ENCODE data around the gene NUP88.
"Not testable (repeated sequence)": the region's sequence is repeated elsewhere in the genome, so short reads cannot be mapped to it uniquely, and the experiment has no call there.

NUP88 gene

DNA sequence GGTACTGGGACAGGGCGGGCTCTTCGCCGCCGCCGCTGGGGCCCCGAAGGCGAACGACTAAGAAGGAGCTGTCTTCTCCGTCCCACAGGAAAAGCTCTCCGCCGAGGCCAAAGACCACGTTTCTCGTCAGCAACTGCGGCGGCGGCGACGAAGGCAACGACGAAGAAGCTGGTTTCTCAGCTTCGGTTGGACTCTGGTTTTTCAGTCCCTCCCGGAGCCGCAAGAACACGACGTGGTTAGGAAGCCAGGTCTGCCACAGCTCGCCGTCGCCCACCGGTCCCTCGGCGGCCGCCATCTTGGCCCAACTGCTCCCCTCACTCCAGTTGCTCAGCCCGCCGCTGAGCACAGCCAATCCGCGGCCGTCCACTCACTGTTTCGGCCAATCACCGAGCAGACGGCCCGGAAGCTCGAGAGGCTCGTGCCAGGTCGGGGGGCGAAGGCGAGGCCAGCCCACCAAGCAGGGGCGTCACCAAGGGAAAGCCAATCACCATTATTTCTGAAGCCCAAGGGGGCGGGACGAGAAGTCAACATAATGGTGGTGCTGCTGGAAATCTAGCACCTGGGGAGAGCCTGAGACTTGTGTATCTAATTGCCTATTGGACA is at the start of gene NUP88:
NUP88 (minus strand) TSS at position 307 of the 603 bp plus-strand sequence; CDS start at position 295, 12 bp downstream.
- FAIRE-seq, result peak; percentile 91

DNA sequence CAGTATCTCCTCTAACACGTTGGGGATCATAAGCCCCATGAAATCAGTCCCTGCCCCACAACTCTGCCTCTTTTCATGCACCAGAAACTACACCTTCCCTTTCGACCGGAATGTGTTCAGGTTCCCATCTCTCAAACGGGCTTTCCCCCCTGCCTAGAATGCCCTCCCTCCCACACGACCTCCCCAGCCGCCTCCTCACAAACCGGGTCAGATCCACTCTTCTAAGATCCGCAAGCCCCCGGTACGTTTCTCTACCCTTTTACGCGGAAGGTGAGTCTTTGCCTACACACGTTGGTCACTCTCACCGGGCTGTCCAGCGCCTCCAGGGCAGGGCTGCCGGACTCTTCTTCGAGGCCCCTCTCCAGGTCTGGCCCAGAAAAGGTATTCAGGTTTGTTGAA is 48.6 kb upstream of the NUP88 start:
- FAIRE-seq, result no peak

DNA sequence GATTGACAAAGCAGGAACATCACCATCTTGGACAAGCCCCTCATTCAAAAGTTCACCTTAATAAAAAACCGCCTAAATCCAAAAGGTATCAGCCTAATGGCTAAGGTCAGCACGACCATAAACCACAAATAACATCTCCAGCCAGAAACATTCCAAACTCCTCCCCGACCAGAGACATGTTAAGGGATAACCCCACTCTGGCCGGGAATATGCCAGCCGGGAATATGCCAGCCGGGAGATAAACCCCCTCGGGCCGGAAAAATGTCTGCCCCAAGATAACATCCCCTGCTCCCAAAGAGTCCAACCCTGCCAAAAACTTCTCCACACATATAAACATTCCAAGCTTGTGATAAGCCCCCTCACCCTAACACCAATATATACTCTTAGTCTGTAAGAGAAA is 48.0 kb upstream of the NUP88 start:
- FAIRE-seq, result no peak

DNA sequence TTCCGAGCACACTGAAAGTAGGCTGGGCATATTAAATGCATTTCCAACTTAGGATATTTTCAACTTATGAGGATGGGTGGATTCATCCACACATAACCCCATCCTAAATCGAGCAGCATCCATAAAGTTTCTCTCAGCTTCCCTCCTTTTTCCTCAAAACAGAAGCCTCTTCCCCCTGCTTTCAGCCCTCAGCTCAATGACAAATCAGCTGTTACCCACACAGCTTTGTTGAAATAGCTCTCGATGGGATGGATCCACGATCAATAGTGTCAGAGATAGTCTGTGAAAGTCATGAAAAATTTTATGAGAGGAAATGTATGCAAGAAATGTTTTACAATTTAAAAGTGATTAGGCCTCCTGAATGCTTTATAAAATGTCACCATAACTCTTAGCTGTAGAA is 46.8 kb upstream of the NUP88 start:
- FAIRE-seq, result no peak

DNA sequence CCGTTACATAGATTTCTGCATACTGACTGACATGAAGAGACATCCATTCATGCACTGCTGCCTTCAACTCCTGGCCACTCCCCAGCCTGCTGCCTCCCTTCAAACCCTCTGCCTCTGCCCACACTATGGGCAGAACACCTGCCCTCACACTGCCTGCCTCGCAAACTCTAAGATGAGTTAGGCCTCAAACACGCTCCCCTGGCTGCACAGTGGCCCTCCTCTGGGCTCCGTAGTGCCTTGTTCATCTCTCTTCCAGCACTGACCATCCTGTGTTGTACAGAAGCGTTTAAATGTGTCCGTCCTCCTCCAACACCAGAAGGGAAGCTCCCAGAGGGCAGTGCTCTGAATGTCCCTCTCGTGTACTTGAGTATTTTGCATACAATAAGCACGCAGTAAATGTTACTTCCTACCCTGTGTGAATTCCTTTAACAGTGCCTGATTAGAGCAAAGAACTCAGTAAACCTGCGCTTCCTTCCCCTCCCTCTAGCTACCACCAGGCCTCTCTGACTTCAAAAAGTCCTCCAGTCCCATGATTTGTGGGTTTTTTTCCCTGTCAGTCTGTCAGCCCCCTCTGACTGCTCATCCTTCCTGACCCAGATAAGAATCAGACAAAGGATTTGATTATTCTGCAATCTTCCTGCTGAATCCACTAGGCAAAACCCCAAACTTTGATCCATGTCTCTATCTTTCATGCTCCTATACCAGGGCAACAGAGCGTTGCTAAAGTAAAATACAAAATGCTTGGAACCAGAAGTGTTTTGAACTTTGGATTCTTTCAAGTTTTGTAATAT is 45.5 kb upstream of the NUP88 start:
- FAIRE-seq, result no peak

DNA sequence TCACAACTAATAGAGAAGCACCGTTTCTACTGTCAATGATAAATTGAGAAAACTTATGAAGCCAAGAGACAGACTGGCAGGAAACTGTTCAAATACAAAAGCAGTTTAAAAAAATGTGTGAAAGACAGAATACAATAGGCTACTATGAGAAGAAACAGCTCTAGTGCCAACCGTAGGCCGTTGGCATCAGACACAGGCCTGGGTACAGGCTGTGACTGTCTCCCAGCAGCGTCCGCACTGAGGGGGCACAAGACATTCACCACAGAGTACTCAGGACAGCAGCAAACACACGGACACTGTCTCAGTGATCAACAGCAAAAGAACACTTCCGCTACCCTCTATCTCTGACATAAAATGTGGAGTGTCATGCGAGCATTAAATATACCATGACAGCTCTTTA is 27.3 kb upstream of the NUP88 start:
- FAIRE-seq, result no peak

DNA sequence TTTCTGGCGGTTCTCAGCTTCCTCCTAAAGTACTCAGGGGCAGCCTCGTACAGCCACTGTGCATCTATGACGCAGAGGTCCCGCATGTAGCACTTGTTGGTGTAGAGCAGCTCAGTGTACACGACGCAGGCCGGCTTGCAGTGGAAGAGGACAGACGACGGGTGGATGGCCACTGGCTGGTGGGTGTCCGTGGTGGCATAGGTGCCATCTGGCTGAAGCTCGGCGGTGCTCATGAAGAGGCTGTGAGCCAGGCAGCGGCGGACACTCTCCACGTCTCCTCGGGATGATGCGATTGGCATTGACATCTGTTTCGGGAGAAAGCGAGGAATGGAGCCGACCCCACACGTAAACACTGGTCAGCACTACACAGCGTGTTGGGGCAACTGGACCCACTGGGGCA is 24.7 kb upstream of the NUP88 start:
- no peak for FAIRE-seq

DNA sequence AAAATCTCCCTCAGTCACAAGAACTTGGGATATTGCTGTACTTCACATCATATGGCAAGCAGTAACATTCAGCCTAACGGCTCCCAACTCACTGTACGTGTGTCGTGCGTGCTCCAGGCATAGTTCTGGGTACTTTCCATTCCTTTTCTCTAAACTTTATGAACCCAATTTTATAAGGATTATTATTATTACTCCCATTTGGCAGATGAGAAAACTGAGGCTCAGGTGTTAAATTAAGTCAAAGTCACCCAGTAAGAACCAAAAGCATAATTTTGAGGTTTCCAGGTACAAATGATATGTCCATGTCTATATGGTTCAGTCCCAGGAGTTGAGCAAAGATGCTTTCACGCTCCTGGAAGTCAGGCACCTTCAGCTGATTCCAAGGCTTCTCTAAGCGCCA is 24.3 kb upstream of the NUP88 start:
- FAIRE-seq, result no peak

DNA sequence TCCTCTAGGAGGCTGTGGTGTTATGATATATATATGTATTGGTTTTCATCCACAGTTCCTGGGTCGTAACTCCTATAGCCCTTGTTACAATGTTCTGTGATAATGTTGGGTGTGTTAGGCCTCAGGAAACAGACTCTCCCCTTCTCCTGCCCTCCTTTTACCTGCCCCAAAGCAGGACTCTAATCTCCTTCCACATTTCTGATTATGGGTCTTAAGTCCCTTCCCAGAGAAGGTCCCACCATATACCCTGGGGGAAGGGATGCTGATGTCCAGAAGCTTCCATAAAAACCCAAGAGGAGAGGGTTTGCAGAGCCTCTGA is 19.9 kb upstream of the NUP88 start:
- no peak for FAIRE-seq

DNA sequence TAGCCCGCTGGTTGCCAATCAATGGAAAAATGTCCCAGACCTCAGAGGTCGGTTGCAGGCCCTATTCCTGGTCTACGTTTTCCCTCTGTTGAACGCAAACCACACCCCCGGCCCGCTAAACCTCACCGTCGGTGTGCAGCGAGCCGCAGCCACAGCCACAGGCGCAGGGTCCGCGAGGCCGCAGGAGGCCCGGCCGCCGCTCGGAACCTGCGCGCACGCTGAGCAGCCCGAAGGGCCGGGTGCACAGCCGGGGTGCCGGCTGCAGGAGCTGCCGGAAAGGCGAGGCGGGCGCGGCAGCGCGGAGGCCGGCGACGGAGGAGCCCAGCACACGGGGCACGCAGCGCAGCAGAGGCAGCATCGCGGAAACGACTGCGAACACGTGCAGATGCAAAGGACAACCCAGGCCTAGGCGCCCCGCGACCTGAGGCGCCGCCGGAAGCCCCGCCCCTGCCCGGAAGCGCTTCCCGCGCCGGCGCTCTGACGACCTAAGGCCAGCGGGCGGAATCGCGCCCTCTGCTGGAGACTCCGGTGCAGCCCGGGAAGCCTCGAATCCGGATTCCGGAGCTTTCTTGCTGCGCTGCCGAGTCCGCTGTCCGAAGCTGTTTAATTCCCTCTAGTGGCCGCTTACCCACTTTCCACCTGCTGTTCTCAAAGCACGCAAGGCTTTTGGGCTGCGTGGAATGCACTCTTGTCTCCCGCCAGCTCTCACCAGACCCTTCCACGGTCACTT is 19.4 kb upstream of the NUP88 start, which contains the start of gene C1QBP:
C1QBP (minus strand) TSS at position 440 of the 730 bp plus-strand sequence; CDS start at position 358, 82 bp downstream.
- FAIRE-seq, result peak; percentile 33

DNA sequence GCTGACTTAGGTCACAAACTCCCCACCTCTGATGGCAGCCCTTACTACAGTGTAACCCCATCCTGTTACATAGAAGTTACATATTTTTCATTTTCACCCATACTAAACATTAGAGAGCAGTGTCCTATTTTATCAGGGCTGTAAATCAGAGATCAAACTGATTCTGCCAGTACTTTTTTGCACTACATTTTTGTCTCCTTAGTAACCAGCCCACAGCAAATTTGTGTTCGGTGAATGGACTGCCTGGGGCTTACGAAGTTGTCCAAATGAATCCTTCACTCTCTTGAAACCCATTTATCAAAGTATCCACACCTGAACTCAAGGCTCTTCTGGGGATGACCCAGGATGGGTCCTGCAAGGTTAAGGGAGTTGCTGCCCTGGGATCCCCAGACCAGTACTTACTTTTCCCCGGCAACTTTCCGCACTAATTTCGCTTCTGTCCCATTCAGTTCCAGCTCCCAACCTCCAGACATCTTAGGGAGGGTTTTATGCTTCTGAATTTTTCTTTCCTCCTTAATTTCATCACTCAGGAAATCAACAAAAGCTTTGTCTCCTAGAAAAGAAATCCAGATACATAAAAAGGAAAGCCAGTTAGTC is 18.4 kb upstream of the NUP88 start:
- FAIRE-seq, result no peak

DNA sequence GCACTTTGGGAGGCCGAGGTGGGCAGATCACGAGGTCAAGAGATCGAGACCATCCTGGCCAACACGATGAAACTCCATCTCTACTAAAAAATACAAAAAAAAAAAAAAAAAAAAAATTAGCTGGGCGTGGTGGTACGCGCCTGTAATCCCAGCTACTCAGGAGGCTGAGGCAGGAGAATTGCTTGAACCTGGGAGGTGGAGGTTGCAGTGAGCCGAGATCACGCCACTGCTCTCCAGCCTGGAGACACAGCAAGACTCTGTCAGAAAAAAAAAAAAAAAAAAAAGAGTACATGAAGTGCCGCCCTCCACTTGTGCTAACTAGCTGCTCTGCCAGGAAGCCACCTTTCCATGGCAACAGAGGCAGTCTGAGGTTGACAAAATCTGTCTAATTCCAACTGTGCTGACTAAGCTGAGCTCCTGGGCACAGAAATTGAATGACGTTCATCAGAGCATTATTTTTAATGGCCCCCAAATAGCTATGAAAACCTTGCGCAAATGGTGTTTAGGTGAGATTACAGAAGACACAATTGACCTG is 16.4 kb upstream of the NUP88 start:
- not testable (repeated sequence) for FAIRE-seq

DNA sequence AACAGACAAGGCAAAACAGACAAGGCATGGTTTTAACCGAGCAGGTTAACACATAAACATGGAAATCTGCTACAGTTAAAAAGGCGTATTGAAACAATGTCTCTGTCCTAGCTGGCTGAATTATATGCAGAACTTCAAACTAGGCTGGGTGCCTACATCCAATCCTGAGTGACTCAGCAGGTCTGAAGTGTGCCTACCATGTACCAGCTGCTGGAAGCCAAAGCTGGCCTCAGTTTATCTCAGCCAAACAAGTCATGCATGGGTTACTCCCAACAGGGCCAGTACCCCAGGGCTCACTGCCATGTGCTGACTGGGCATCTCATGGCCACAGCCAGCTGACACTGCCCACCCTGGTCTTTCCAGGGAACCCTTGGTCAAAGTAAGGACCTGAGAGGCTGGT is 15.5 kb upstream of the NUP88 start:
- FAIRE-seq, result no peak

DNA sequence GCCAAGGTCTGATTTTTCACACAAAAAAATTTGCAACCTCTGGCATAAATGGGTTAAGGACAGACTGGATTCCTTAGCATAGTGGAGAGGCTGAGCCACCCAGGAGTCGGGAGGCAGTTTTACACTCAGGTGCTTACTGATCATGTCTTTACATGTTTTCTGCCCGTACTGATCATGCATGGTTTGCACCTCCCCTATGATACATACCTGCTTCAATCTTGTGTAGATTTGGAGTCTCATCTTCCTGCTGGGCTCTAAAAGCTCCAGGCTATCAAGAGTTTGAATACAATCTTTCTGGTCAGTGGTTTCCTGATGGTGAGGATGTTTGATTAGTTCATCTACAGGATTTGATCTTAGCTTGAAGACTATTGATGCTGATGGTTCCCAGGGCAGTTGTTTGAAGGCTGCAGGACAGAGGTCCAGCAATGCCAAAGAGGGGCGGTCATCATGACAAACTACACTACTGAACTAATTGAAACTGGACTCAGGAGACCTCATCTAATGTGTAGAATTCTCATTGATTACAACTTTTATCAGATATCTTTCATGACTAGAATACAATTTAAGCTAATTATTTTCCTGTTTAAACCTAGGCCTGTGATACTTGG is 12.6 kb upstream of the NUP88 start:
- FAIRE-seq, result no peak

DNA sequence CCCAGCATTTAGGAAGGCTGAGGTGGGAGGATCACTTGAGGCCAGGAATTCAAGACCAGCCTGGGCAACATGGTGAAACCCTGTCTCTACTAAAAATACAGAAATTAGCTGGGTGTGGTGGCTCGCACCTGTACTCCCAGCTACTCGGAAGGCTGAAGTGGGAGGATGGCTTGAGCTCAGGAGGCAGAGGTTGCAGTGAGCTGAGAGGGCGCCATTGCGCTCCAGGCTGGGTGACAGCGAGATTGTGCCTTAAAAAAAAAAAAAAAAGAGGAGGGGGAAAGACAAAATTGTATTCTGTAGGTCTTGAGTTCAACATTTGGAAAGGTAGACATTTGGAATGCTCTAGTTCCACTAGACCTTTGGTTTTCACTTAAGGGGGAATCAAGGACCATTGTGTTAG is 11.8 kb upstream of the NUP88 start:
- FAIRE-seq, result not testable (repeated sequence)

DNA sequence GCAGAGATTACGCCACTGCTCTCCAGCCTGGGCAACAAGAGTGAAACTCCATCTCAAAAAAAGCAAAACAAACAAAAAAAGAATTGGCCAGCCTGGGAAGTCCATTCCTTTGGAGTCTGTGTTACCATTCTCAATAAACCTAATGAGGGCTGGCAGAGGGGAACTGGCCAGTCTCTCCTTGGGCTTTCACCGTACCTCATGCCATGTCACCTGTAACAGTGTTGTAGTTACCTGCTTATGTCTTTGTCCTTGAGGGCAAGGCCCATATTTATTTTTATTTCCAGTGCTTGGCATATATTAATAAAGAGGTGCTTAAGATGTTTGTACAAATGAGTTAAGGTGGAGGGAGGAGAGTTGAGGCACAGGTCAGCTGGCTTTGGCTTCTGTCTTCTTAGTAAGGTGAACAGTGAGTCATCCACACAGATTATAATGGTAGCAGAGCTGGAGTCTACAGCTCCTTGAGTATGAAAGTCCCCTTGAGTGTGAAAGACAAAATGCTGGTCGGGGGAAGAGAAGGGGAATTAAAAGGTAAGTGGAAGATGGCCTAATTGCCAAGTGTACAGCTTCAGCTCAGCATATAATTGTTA is 11.0 kb upstream of the NUP88 start:
- no peak for FAIRE-seq

DNA sequence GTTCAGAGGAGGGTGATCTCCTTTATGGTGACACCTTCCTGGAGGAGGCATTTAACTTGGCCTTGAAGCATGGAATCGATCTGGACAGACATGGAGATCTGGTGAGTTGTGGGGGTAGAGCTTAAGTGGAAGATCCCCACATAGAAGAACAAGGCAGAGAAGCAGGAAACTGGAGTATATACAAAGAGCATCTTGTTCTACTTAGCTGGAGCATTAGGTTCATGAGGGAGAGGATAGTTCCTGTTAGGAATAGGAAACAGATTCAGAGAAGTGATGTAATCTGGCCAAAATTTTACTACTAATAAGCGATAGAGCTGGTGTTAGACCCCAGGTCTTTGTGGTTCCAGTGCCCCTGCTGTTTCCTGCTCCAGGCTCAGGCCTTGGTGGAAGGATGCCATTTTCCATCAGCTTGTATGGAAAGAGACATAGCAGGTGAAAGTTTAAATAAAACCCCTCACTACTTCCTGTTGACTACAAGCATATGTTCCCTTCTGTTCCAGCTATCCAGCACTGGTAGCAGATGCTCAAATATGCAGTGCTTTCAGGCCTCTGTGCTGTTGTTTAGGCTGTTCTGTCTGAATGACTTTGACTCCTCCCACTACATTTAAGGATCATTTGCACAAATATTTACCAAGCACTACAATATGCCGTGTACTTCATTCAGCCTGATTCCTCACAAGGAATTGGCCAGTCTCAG is 9.9 kb upstream of the NUP88 start:
- FAIRE-seq, result no peak

DNA sequence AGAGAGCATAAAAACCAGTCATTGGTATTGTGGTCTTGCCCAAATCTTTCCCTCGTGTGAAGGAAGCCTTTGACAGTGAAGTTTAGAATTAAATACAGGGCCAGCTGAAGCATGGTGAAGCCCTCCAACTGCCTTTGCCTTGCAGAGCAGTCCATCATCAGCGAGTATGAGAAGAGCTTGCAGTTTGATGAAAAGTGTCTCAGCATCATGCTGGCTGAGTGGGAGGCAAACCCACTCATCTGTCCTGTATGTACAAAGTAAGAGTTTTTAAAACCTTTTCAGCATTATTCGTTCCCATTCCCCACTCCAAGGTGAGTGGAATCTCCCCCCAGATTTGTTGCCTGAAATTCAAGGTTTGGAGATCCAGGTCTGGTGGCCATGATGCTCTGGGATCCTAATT is 6.4 kb upstream of the NUP88 start:
- no peak for FAIRE-seq

DNA sequence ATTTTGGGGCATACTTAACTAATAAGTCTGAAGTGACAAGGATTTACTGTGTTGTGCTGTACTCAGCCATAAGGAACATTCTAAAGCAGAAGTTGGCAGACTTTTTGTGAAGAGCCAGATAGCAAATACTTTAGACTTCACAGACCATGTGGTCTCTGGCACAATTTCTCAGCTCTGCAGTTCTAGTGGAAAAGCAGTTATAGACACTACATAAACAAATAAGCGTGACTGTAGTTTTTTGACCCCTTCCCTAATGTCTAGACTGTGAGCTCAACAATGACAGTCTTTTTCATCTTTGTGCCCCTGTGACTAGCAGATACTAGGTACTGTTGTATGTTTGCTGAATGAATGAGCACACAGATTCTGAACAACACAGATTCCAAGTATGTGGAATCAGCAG is 5.4 kb upstream of the NUP88 start:
- FAIRE-seq, result no peak

DNA sequence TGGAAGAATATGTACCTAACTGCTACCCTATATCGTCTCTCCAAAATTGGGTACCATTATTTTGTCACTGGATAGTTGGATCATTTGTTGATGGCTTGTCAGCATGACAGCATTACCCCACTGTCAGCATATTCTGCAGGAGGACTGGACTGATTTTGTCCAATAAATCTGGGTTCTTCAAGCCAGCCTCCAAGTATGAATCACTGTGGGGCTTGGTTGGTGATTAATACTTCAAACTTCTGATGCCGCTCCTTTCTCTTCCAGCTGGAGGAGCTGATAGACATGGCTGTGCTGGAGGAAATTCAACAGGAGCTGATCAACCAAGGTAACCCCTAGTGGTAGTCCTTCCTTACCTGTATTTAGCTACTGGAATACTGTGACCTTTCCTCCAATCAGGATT is 3.0 kb upstream of the NUP88 start:
- FAIRE-seq, result no peak

DNA sequence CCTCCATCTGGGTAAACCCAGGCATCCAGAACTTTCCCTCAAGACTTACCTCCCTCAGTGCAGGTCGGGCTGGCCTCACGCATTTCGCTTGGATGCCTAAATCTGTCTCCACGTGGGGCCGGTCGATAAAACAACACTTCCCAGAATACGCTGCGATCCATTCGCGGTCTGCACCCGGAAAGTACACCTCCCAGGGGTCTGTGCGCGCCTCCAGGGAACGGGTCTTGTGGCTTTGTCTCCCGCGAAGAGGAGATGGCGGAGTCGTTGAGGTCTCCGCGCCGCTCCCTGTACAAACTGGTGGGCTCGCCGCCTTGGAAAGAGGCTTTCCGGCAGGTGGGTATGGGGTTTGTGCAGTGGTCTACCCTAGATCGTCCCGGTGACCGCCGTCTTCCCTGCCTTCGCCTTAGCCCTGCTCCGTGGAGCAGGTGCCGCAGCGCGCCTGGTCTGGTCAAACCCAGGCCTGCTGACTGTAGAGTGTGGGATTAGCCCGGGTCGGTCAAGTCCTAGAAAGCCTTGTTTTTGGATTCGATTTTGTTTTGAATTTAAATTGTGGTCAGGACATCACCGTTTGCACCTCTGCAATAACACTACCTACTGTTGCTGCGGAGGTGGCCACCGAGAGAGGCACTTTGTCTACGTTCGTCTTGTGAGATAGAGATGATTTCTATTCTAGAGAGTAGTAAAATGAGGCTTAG is 644 bp upstream of the NUP88 start, which contains the start of gene RPAIN:
RPAIN (plus strand) TSS at position 224 of the 695 bp plus-strand sequence; CDS start at position 253, 29 bp downstream.
- no peak for FAIRE-seq

Measured in TTC549 (cell line).